HepG2 (cell line): ENCODE data around the gene LSM12. TPM values are rescaled to one million over a fixed set of nuclear protein-coding genes. Genes with fewer than 3 reads are reported as not detected.

Experiments used
- GABPB1 ChIP-seq: IDR thresholded peaks from 2 replicates; pipeline ENCODE4 v1.6.1; 2016; ENCODE audit warnings: mild to moderate bottlenecking, missing genetic modification reagents, moderate library complexity, missing compliant biosample characterization
- HMG20B ChIP-seq: conservative IDR thresholded peaks from 2 replicates; pipeline ENCODE4 v1.6.1; 2016; ENCODE audit warnings: missing genetic modification reagents, missing compliant biosample characterization
- KDM1A ChIP-seq: IDR thresholded peaks from 2 replicates; pipeline ENCODE4 v1.6.1; 2016; ENCODE audit warnings: missing compliant biosample characterization
- MAX ChIP-seq: IDR thresholded peaks from 2 replicates; pipeline ENCODE4 v1.6.1; 2012; ENCODE audit warnings: inconsistent platforms
- NONO ChIP-seq, 2 experiments: fragments of 450-650 bp in 1 of 2; sonication (generic) in 1 of 2; formaldehyde crosslinking in 1 of 2; IDR thresholded peaks in 1 of 2; conservative IDR thresholded peaks in 1 of 2; 2 replicates each; pipeline versions ENCODE4 v1.6.1 to v1.8.0; 2017 to 2022; ENCODE audit warnings: mild to moderate bottlenecking in 1 of 2, missing genetic modification reagents in 1 of 2, moderate library complexity in 1 of 2
- RBAK ChIP-seq: sonication (generic); formaldehyde crosslinking; IDR thresholded peaks from 2 replicates; pipeline ENCODE4 v1.5.1; 2020; ENCODE audit warnings: mild to moderate bottlenecking, missing genetic modification reagents
- RFXANK ChIP-seq: IDR thresholded peaks from 2 replicates; pipeline ENCODE4 v1.6.1; 2016
- TEAD3 ChIP-seq: optimal IDR thresholded peaks from 2 replicates; pipeline ENCODE3; 2016; ENCODE audit warnings: borderline replicate concordance
- TFAP4 ChIP-seq: sonication (generic); IDR thresholded peaks from 2 replicates; pipeline ENCODE4 v1.6.1; 2016; ENCODE audit warnings: low read depth, borderline replicate concordance
- ZMAT5 ChIP-seq: sonication (generic); formaldehyde crosslinking; IDR thresholded peaks from 2 replicates; pipeline ENCODE4 v1.5.0; 2020; ENCODE audit warnings: mild to moderate bottlenecking, low read depth, missing genetic modification reagents, borderline replicate concordance
- ZNF24 ChIP-seq: fragments of 450-650 bp; IDR thresholded peaks from 2 replicates; pipeline ENCODE4 v1.6.1; 2017; ENCODE audit warnings: antibody characterized with exemption, mild to moderate bottlenecking
- ZNF333 ChIP-seq: sonication (generic); formaldehyde crosslinking; IDR thresholded peaks from 2 replicates; pipeline ENCODE4 v1.4.0; 2020; ENCODE audit warnings: mild to moderate bottlenecking, missing genetic modification reagents, borderline replicate concordance
- ZNF362 ChIP-seq: sonication (generic); formaldehyde crosslinking; IDR thresholded peaks from 2 replicates; pipeline ENCODE4 v1.4.0; 2020; ENCODE audit warnings: missing genetic modification reagents, mild to moderate bottlenecking, borderline replicate concordance
- ZNF556 ChIP-seq: sonication (generic); formaldehyde crosslinking; IDR thresholded peaks from 2 replicates; pipeline ENCODE4 v1.4.0; 2020; ENCODE audit warnings: mild to moderate bottlenecking, missing genetic modification reagents, borderline replicate concordance
- ZNF788 ChIP-seq: sonication (generic); formaldehyde crosslinking; IDR thresholded peaks from 2 replicates; pipeline ENCODE4 v1.5.0; 2020; ENCODE audit warnings: mild to moderate bottlenecking, missing genetic modification reagents, borderline replicate concordance
- polyA plus RNA-seq, 8 experiments: library from polyadenylated mRNA; depleted of rRNA in 3 of 8; stranded (reverse) in 7 of 8; unstranded in 1 of 8; fragments of >200 nt; fragmentation: Illumina TruSeq in 4 of 8; extraction: Trizol in 4 of 8; gene quantifications; 2 replicates each; pipeline versions ENCODE4 v1.2.1 to v1.2.3, GENCODE V29; 2011 to 2016; ENCODE audit warnings: low read depth in 4 of 8, missing spikeins in 1 of 8, mixed read lengths in 1 of 8; ENCODE audit not compliant: insufficient read depth in 1 of 8
- total RNA-seq, 5 experiments: library from RNA; depleted of rRNA; stranded (reverse); fragments of >200 nt; fragmentation: Illumina TruSeq; extraction: Trizol; gene quantifications; 2 replicates each; pipeline ENCODE4 v1.2.3, GENCODE V29; 2016; ENCODE audit warnings: low read depth in 1 of 5
- TF ChIP-seq, protein P1 (sequence below): IDR thresholded peaks from 2 replicates; pipeline ENCODE4 v1.6.1; 2016; ENCODE audit warnings: low read depth, control low read depth
- TF ChIP-seq, protein P2 (sequence below): sonication (generic); formaldehyde crosslinking; IDR thresholded peaks from 2 replicates; pipeline ENCODE4 v1.9.0; 2021; ENCODE audit warnings: missing genetic modification reagents, borderline replicate concordance
- TF ChIP-seq, protein P3 (sequence below): sonication (generic); formaldehyde crosslinking; IDR thresholded peaks from 2 replicates; pipeline ENCODE4 v1.4.0; 2020; ENCODE audit warnings: missing genetic modification reagents
- TF ChIP-seq, protein P4 (sequence below): sonication (generic); formaldehyde crosslinking; IDR thresholded peaks from 2 replicates; pipeline ENCODE4 v1.4.0; 2020; ENCODE audit warnings: missing genetic modification reagents

LSM12 gene
- total and polyA plus RNA-seq, 2 of the 13 experiments (the other 11 are each of a cell fraction or from before 2014, with no cell fraction given) = 52.8 to 55.7 TPM

- no peak for TF ChIP-seq ZMAT5 (CRISPR knock-in tag)
- TF ChIP-seq, protein P1, sequence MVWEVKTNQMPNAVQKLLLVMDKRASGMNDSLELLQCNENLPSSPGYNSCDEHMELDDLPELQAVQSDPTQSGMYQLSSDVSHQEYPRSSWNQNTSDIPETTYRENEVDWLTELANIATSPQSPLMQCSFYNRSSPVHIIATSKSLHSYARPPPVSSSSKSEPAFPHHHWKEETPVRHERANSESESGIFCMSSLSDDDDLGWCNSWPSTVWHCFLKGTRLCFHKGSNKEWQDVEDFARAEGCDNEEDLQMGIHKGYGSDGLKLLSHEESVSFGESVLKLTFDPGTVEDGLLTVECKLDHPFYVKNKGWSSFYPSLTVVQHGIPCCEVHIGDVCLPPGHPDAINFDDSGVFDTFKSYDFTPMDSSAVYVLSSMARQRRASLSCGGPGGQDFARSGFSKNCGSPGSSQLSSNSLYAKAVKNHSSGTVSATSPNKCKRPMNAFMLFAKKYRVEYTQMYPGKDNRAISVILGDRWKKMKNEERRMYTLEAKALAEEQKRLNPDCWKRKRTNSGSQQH (CRISPR knock-in tag) = peak; percentile 98
- peak; percentile 100 for TF ChIP-seq MAX
- TF ChIP-seq, protein P2, sequence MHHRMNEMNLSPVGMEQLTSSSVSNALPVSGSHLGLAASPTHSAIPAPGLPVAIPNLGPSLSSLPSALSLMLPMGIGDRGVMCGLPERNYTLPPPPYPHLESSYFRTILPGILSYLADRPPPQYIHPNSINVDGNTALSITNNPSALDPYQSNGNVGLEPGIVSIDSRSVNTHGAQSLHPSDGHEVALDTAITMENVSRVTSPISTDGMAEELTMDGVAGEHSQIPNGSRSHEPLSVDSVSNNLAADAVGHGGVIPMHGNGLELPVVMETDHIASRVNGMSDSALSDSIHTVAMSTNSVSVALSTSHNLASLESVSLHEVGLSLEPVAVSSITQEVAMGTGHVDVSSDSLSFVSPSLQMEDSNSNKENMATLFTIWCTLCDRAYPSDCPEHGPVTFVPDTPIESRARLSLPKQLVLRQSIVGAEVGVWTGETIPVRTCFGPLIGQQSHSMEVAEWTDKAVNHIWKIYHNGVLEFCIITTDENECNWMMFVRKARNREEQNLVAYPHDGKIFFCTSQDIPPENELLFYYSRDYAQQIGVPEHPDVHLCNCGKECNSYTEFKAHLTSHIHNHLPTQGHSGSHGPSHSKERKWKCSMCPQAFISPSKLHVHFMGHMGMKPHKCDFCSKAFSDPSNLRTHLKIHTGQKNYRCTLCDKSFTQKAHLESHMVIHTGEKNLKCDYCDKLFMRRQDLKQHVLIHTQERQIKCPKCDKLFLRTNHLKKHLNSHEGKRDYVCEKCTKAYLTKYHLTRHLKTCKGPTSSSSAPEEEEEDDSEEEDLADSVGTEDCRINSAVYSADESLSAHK (CRISPR knock-in tag) = 0 out of 2 replicates have a peak, but pooled peaks have one; percentile 5
- TF ChIP-seq HMG20B (CRISPR knock-in tag) = peak; percentile 75
- peak; percentile 96 for TF ChIP-seq GABPB1
- TF ChIP-seq TEAD3 = peak; percentile 71
- 0 out of 2 replicates have a peak, but pooled peaks have one; percentile 87 for TF ChIP-seq RFXANK (CRISPR knock-in tag)
- peak; percentile 100 for TF ChIP-seq ZNF788 (CRISPR knock-in tag)
- TF ChIP-seq, protein P3, sequence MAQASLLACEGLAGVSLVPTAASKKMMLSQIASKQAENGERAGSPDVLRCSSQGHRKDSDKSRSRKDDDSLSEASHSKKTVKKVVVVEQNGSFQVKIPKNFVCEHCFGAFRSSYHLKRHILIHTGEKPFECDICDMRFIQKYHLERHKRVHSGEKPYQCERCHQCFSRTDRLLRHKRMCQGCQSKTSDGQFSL = no peak
- TF ChIP-seq TFAP4 = peak; percentile 64; the same call in 1 of the 2 replicates
- TF ChIP-seq NONO (IDR thresholded peaks at IDR 0.05) = no peak
- TF ChIP-seq NONO (CRISPR knock-in tag; conservative IDR thresholded peaks at IDR 0.05) = peak; percentile 96
- TF ChIP-seq, protein P4, sequence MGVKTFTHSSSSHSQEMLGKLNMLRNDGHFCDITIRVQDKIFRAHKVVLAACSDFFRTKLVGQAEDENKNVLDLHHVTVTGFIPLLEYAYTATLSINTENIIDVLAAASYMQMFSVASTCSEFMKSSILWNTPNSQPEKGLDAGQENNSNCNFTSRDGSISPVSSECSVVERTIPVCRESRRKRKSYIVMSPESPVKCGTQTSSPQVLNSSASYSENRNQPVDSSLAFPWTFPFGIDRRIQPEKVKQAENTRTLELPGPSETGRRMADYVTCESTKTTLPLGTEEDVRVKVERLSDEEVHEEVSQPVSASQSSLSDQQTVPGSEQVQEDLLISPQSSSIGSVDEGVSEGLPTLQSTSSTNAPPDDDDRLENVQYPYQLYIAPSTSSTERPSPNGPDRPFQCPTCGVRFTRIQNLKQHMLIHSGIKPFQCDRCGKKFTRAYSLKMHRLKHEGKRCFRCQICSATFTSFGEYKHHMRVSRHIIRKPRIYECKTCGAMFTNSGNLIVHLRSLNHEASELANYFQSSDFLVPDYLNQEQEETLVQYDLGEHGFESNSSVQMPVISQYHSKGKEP = no peak; the same call in none of the 2 replicates
- peak; percentile 74; the same call in 1 of the 2 replicates for TF ChIP-seq KDM1A
- peak; percentile 81; the same call in 1 of the 2 replicates for TF ChIP-seq ZNF333 (CRISPR knock-in tag)
- peak; percentile 64; the same call in 1 of the 2 replicates for TF ChIP-seq ZNF362
- TF ChIP-seq ZNF24 = no peak
- peak; percentile 73; the same call in 1 of the 2 replicates for TF ChIP-seq ZNF556
- TF ChIP-seq RBAK = peak; percentile 61; the same call in 1 of the 2 replicates
Measured at GRCh38 chr17:44070455-44071197, 4.2 kb upstream of the LSM12 start, which contains the start of gene G6PC3 (continued).
